HG03103 (cell line): ENCODE data around the gene IZUMO2.

Experiments used
- ATAC-seq: cut with Tn5 transposase; IDR thresholded peaks from one replicate; pipeline ENCODE4 v1.9.1; 2021; ENCODE audit warnings: low read depth; ENCODE audit not compliant: unreplicated experiment

IZUMO2 gene

GRCh38 chr19:50162988-50163387, at the start of gene IZUMO2:
IZUMO2 (minus strand) TSS chr19:50163281; CDS start chr19:50163194, 87 bp downstream.
- ATAC-seq = no peak

- ATAC-seq = no peak
These were observed 47.3 kb upstream of the IZUMO2 start for GRCh38 chr19:50210425-50210824.

GRCh38 chr19:50209131-50209530, 46.0 kb upstream of the IZUMO2 start:
- no peak for ATAC-seq

GRCh38 chr19:50207730-50208129, 44.6 kb upstream of the IZUMO2 start:
- ATAC-seq = no peak

- no peak for ATAC-seq
These were observed 43.1 kb upstream of the IZUMO2 start for GRCh38 chr19:50206191-50206590.

GRCh38 chr19:50205681-50206138, 42.6 kb upstream of the IZUMO2 start:
- ATAC-seq = no peak

- ATAC-seq = no peak
These were observed 42.0 kb upstream of the IZUMO2 start for GRCh38 chr19:50204811-50205675.

- ATAC-seq = no peak
These were observed 41.0 kb upstream of the IZUMO2 start for GRCh38 chr19:50204081-50204428.

- ATAC-seq = no peak
These were observed 40.4 kb upstream of the IZUMO2 start, which contains the start of gene MYH14 for GRCh38 chr19:50203281-50204080. MYH14 (plus strand) TSS chr19:50203622; CDS start chr19:50210366, 6,744 bp downstream.

GRCh38 chr19:50202962-50203280, 39.8 kb upstream of the IZUMO2 start:
- ATAC-seq = no peak

GRCh38 chr19:50202386-50202785, 39.3 kb upstream of the IZUMO2 start:
- no peak for ATAC-seq

- ATAC-seq = no peak
These were observed 36.1 kb upstream of the IZUMO2 start for GRCh38 chr19:50199259-50199555.

GRCh38 chr19:50198431-50199258, 35.6 kb upstream of the IZUMO2 start:
- ATAC-seq = no peak

GRCh38 chr19:50197348-50197747, 34.3 kb upstream of the IZUMO2 start:
- ATAC-seq = no peak

GRCh38 chr19:50196322-50196932, 33.3 kb upstream of the IZUMO2 start:
- no peak for ATAC-seq

GRCh38 chr19:50195224-50195623, 32.1 kb upstream of the IZUMO2 start:
- ATAC-seq = no peak

GRCh38 chr19:50192463-50193211, 29.6 kb upstream of the IZUMO2 start:
- ATAC-seq = no peak

GRCh38 chr19:50191216-50191615, 28.1 kb upstream of the IZUMO2 start:
- ATAC-seq = no peak

GRCh38 chr19:50190439-50190891, 27.4 kb upstream of the IZUMO2 start:
- no peak for ATAC-seq

- ATAC-seq = no peak
These were observed 26.2 kb upstream of the IZUMO2 start for GRCh38 chr19:50189331-50189730.
